HCT116 (cell line): ENCODE data around the gene PLEKHM3. TPM values are rescaled to one million over a fixed set of nuclear protein-coding genes. Genes with fewer than 3 reads are reported as not detected.

Experiments
- ATAC-seq: fragments of 200-7000 bp; cut with Tn5 transposase; 2 replicates; pipeline ENCODE4 v1.9.1; 2020; ENCODE audit warnings: mild to moderate bottlenecking, moderate library complexity
- BruUV-seq: library from RNA; stranded (reverse); fragments of 400-500 nt; replicated peaks from 2 replicates; lab custom pipeline; 2021; lab: Mats Ljungman, UMichigan
- CTCF ChIA-PET: fragments of 300-600 bp; sonication (Branson Sonifier 250); formaldehyde crosslinking; loops from one replicate; lab custom pipeline; 2021; ENCODE audit warnings: antibody characterized with exemption; lab: Charles Lee
- POLR2A ChIA-PET: fragments of 300-600, 350-600 bp; sonication (Branson Sonifier 250); formaldehyde crosslinking; loops from one replicate; lab custom pipeline; 2021; ENCODE audit warnings: antibody characterized with exemption; lab: Charles Lee
- RAD21 ChIA-PET, 2 experiments: fragments of 300-600 bp; sonication (Branson Sonifier 250); formaldehyde crosslinking; loops; one replicate each; lab custom pipeline; 2023; ENCODE audit warnings: low total read pairs in 2 of 2; ENCODE audit not compliant: uncharacterized antibody in 2 of 2, unreplicated experiment in 2 of 2, low non-redundant PET in 1 of 2; lab: Charles Lee
- DNase-seq: peaks from one replicate; pipeline ENCODE4 v3.0.0-alpha.2; 2010; ENCODE audit warnings: low read depth, low spot score
- H2AFZ ChIP-seq: fragments of 200-600 bp; shearing (Covaris generic), sonication (generic); 2 replicates; pipeline ENCODE4 v1.6.1; 2017; ENCODE audit warnings: low read depth, mixed run types, mixed read lengths, antibody characterized with exemption, low read length; ENCODE audit not compliant: poor library complexity, severe bottlenecking
- H3K27ac ChIP-seq: 2 replicates; pipeline ENCODE4 v1.5.1; 2012; ENCODE audit warnings: low read depth, low read length
- H3K27me3 ChIP-seq: fragments of 200-600 bp; sonication (generic); 2 replicates; pipeline ENCODE4 v1.6.1; 2016; ENCODE audit warnings: mixed run types, low read length, mixed read lengths; ENCODE audit not compliant: insufficient read depth
- H3K36me3 ChIP-seq, 2 experiments: fragments of 200-500 bp in 1 of 2; fragments of 200-600 bp in 1 of 2; sonication (Bioruptor generic) in 1 of 2; sonication (generic) in 1 of 2; 2 replicates each; pipeline versions ENCODE4 v1.5.1 to v1.6.1; 2014 to 2016; ENCODE audit warnings: low read length in 2 of 2, inconsistent platforms in 1 of 2, mixed read lengths in 1 of 2, mixed run types in 1 of 2; ENCODE audit not compliant: insufficient read depth in 2 of 2, control insufficient read depth in 1 of 2
- H3K4me1 ChIP-seq, 2 experiments: fragments of 200-600 bp in 1 of 2; sonication (generic) in 1 of 2; 2 replicates each; pipeline versions ENCODE4 v1.5.1 to v1.6.1; 2012 to 2017; ENCODE audit warnings: low read length in 2 of 2, inconsistent platforms in 1 of 2, mild to moderate bottlenecking in 1 of 2, mixed read lengths in 1 of 2, mixed run types in 1 of 2, moderate library complexity in 1 of 2; ENCODE audit not compliant: insufficient read depth in 2 of 2, control insufficient read depth in 1 of 2
- H3K4me2 ChIP-seq: fragments of 200-600 bp; sonication (generic); 2 replicates; pipeline ENCODE4 v1.6.1; 2017; ENCODE audit warnings: mixed run types, low read length, mixed read lengths
- H3K4me3 ChIP-seq, 2 experiments: fragments of 200-600 bp in 1 of 2; sonication (generic) in 1 of 2; replicated peaks in 1 of 2; 2 replicates each; pipeline ENCODE4 v1.5.1; 2011 to 2016; ENCODE audit warnings: low read length in 2 of 2, control low read depth in 1 of 2, low read depth in 1 of 2, mild to moderate bottlenecking in 1 of 2, mixed read lengths in 1 of 2, mixed run types in 1 of 2
- H3K79me2 ChIP-seq: fragments of 200-600 bp; sonication (generic); 2 replicates; pipeline ENCODE4 v1.6.1; 2017; ENCODE audit warnings: mild to moderate bottlenecking, mixed run types, low read length, moderate library complexity, mixed read lengths; ENCODE audit not compliant: insufficient read depth
- H3K9ac ChIP-seq: fragments of 200-600 bp; sonication (generic); 2 replicates; pipeline ENCODE4 v1.6.1; 2016; ENCODE audit warnings: low read length, mixed read lengths
- H3K9me2 ChIP-seq: fragments of 200-600 bp; sonication (generic), shearing (Covaris generic); 2 replicates; pipeline ENCODE4 v1.6.1; 2017; ENCODE audit warnings: mixed run types, mild to moderate bottlenecking, moderate library complexity; ENCODE audit not compliant: insufficient read depth
- H3K9me3 ChIP-seq, 2 experiments: fragments of 200-500 bp in 1 of 2; fragments of 200-600 bp in 1 of 2; sonication (Bioruptor generic) in 1 of 2; sonication (generic) in 1 of 2; 2 replicates each; pipeline ENCODE4 v1.6.1; 2014 to 2017; ENCODE audit warnings: low read length in 2 of 2, mixed read lengths in 2 of 2, inconsistent platforms in 1 of 2, low read depth in 1 of 2, mild to moderate bottlenecking in 1 of 2, mixed run types in 1 of 2, moderate library complexity in 1 of 2; ENCODE audit not compliant: control insufficient read depth in 1 of 2, insufficient read depth in 1 of 2
- H4K20me1 ChIP-seq: fragments of 200-600 bp; sonication (generic), shearing (Covaris generic); 2 replicates; pipeline ENCODE4 v1.6.1; 2017; ENCODE audit warnings: mixed run types, mild to moderate bottlenecking, moderate library complexity; ENCODE audit not compliant: insufficient read depth
- CBX3 ChIP-seq: IDR thresholded peaks from 2 replicates; pipeline ENCODE4 v1.6.1; 2012; ENCODE audit warnings: low read depth
- CTCF ChIP-seq, 3 experiments: fragments of 200-600 bp in 1 of 3; sonication (generic) in 1 of 3; IDR thresholded peaks in 2 of 3; conservative IDR thresholded peaks in 1 of 3; 2 replicates each; pipeline ENCODE4 v1.5.1; 2012 to 2017; ENCODE audit warnings: low read depth in 2 of 3, low read length in 2 of 3, antibody characterized with exemption in 1 of 3, borderline replicate concordance in 1 of 3, control low read depth in 1 of 3, mild to moderate bottlenecking in 1 of 3, mixed read lengths in 1 of 3, mixed run types in 1 of 3, moderate library complexity in 1 of 3; ENCODE audit not compliant: insufficient read depth in 1 of 3
- EGR1 ChIP-seq: IDR thresholded peaks from 2 replicates; pipeline ENCODE4 v1.6.1; 2012; ENCODE audit warnings: low read depth
- ELF1 ChIP-seq: IDR thresholded peaks from 2 replicates; pipeline ENCODE4 v1.6.1; 2012; ENCODE audit warnings: low read depth, borderline replicate concordance
- EZH2phosphoT487 ChIP-seq: fragments of 200-600 bp; IDR thresholded peaks from 2 replicates; pipeline ENCODE4 v1.6.1; 2018; ENCODE audit warnings: antibody characterized with exemption, borderline replicate concordance
- FOSL1 ChIP-seq: IDR thresholded peaks from 2 replicates; pipeline ENCODE4 v1.6.1; 2012; ENCODE audit warnings: low read depth
- JUND ChIP-seq: IDR thresholded peaks from 2 replicates; pipeline ENCODE4 v1.6.1; 2012
- POLR2AphosphoS5 ChIP-seq: IDR thresholded peaks from 2 replicates; pipeline ENCODE4 v1.6.1; 2011; ENCODE audit warnings: mild to moderate bottlenecking, low read depth, low read length, moderate library complexity
- RAD21 ChIP-seq: IDR thresholded peaks from 2 replicates; pipeline ENCODE4 v1.6.1; 2012; ENCODE audit warnings: low read depth, mild to moderate bottlenecking
- REST ChIP-seq: IDR thresholded peaks from 2 replicates; pipeline ENCODE4 v1.6.1; 2012; ENCODE audit warnings: low read depth
- SP1 ChIP-seq: IDR thresholded peaks from 2 replicates; pipeline ENCODE4 v1.6.1; 2012; ENCODE audit warnings: low read depth
- SRF ChIP-seq: IDR thresholded peaks from 2 replicates; pipeline ENCODE4 v1.6.1; 2012; ENCODE audit warnings: low read depth
- TCF7L2 ChIP-seq: IDR thresholded peaks from 2 replicates; pipeline ENCODE4 v1.7.0; 2011; ENCODE audit warnings: borderline replicate concordance, inconsistent platforms; ENCODE audit not compliant: insufficient read depth, insufficient read length; ENCODE audit errors: extremely low read depth
- YY1 ChIP-seq: IDR thresholded peaks from 2 replicates; pipeline ENCODE4 v1.6.1; 2011; ENCODE audit warnings: low read length, low read depth, moderate library complexity, mild to moderate bottlenecking; ENCODE audit not compliant: insufficient replicate concordance; ENCODE audit errors: extremely low read depth
- ZFX ChIP-seq: fragments of 450-650 bp; IDR thresholded peaks from 2 replicates; pipeline ENCODE4 v1.6.1; 2017
- ZNF274 ChIP-seq: fragments of 200-500 bp; sonication (Bioruptor generic); IDR thresholded peaks from 2 replicates; pipeline ENCODE4 v1.6.1; 2014; ENCODE audit warnings: mild to moderate bottlenecking, low read depth, low read length, inconsistent platforms
- intact Hi-C: fragments of 100-400 bp; cut with micrococcal nuclease; formaldehyde crosslinking; loops from 2 replicates; pipeline ENCODE4 v1.10.0; 2022
- total RNA-seq: library from RNA; stranded (reverse); gene quantifications from one replicate; pipeline ENCODE4 v1.2.1, GENCODE V29; 2021; ENCODE audit not compliant: unreplicated experiment
- TF ChIP-seq, protein P1 (sequence below): IDR thresholded peaks from 2 replicates; pipeline ENCODE4 v1.6.1; 2011; ENCODE audit warnings: mild to moderate bottlenecking, low read length, moderate library complexity; ENCODE audit not compliant: insufficient replicate concordance; ENCODE audit errors: extremely low read depth

The PLEKHM3 gene
- total RNA-seq, 1 experiment from 2014 or later: 6.3 TPM

- TF ChIP-seq ELF1 (no peak), FOSL1 (no peak), TCF7L2 (no peak), EGR1 (no peak), CBX3 (no peak), CTCF (IDR thresholded peaks at IDR 0.05 in 2 of 3, conservative IDR thresholded peaks at IDR 0.05 in 1 of 3; ENCODE audit: borderline replicate concordance in 1 of 3, insufficient read depth in 1 of 3, low read depth in 2 of 3, low read length in 2 of 3) (no peak), RAD21 (no peak), SP1 (no peak), ZNF274 (no peak), POLR2AphosphoS5 (no peak), YY1 (no peak), REST (no peak), EZH2phosphoT487 (no peak), ZFX (no peak), JUND (no peak), SRF (no peak)
- TF ChIP-seq, protein P1, sequence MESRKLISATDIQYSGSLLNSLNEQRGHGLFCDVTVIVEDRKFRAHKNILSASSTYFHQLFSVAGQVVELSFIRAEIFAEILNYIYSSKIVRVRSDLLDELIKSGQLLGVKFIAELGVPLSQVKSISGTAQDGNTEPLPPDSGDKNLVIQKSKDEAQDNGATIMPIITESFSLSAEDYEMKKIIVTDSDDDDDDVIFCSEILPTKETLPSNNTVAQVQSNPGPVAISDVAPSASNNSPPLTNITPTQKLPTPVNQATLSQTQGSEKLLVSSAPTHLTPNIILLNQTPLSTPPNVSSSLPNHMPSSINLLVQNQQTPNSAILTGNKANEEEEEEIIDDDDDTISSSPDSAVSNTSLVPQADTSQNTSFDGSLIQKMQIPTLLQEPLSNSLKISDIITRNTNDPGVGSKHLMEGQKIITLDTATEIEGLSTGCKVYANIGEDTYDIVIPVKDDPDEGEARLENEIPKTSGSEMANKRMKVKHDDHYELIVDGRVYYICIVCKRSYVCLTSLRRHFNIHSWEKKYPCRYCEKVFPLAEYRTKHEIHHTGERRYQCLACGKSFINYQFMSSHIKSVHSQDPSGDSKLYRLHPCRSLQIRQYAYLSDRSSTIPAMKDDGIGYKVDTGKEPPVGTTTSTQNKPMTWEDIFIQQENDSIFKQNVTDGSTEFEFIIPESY: no peak
- H3K36me3 ChIP-seq: no peaks in the 10 kb centered on the region
- no peak overlapping the region for H2AFZ ChIP-seq
- intact Hi-C loops: no loop called here
- POLR2A ChIA-PET: no interaction called here
- RAD21 ChIA-PET: no interaction called here
- ATAC-seq (no peak), DNase-seq (no peak)
- CTCF ChIA-PET: no interaction called here
- H3K4me2 ChIP-seq: no peak overlapping the region
- no peaks in the 10 kb centered on the region for H3K27me3 ChIP-seq
- H3K4me3 ChIP-seq: no peak overlapping the region
- no peaks in the 10 kb centered on the region for H3K9me2 ChIP-seq
- no peaks in the 10 kb centered on the region for H3K9me3 ChIP-seq
- no peak overlapping the region for H3K27ac ChIP-seq
- no peaks in the 10 kb centered on the region for H3K4me1 ChIP-seq
- no peak overlapping the region for H3K9ac ChIP-seq
- no peaks in the 10 kb centered on the region for H4K20me1 ChIP-seq
- H3K79me2 ChIP-seq: no peaks in the 10 kb centered on the region
- BruUV-seq: no TSS peak
Observed at GRCh38 chr2:207993151-207993763, 32.1 kb downstream of the PLEKHM3 start.
